Fibroblast of gingiva (primary cell): ENCODE results near the gene CENPC.
A peak's percentile ranks its signal among the peaks of the same experiment; 100 is the strongest.
"Not testable (repeated sequence)": the region's sequence is repeated elsewhere in the genome, so short reads cannot be mapped to it uniquely, and the experiment has no call there.

Experiments used
- DNase-seq: peaks from one replicate; pipeline ENCODE4 v3.0.0-alpha.2; 2011; ENCODE audit warnings: low read depth

CENPC gene

DNA sequence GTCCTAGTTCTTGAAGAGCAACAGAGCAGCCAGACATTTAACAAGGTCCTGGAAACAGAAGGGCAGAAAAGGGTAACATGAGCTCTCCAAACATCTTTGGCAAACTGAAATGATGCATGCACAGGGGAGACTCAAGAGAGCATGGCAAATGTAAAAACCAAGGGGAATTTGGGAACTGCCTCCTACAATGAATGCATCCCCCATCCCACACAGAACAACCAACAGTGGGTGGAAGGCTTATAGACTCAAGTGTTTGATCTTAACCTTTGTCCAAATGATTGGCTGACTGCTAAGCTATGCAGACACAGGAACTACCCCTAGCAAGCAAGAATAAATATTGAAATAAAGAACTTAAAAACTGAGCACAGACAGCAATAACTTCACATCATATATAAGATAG, 74.4 kb downstream of the CENPC start:
- DNase-seq, result no peak

DNA sequence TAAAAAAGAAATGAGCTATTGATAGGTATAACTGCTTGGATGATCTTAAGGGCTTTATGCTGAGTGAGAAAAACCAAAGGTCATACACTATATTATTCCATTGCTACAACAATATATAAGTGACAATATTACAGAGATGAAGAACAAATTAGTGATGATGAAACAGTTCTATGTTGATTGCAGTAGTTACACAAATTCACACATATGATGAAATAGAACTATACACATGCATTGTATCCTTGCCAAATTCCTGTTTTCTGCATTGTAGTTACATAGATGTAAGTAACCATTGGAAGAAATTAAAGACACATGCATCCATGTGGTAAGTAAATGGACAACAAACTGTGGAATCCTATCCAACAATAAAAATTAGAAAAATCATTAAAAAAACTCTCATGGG, 76.5 kb downstream of the CENPC start:
- DNase-seq, result no peak

DNA sequence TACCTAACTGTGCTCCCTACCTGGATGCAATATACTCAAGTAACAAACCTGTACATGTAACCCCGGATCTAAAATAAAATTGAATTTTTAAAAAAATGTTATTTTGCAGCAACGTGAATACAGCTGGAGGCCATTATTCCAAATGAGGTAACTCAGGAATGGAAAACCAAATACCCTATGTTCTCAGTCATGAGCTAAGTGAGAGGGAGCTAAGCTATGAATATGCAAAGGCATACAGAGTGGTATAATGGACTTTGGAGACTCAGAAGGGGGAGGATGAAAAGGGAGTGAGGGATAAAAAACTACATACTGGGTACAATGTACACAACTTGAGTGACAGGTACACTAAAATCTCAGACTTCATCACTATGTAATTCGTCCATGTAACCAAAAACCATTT, 78.6 kb downstream of the CENPC start:
- no peak for DNase-seq

DNA sequence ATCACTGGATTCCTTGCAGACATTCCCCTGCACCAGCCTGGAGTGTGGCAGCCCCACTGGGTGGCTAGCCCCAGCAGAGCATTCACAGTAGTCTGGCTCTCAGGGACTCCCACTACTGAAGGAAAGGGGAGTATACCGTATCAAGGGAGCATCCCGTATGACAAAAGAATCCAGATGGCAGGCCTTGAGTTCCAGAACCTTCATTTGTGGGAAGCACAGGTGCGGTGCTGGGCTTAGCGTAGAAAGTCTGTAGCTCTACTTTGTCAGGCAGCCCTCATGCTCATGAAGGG, 79.6 kb downstream of the CENPC start:
- DNase-seq, result no peak

DNA sequence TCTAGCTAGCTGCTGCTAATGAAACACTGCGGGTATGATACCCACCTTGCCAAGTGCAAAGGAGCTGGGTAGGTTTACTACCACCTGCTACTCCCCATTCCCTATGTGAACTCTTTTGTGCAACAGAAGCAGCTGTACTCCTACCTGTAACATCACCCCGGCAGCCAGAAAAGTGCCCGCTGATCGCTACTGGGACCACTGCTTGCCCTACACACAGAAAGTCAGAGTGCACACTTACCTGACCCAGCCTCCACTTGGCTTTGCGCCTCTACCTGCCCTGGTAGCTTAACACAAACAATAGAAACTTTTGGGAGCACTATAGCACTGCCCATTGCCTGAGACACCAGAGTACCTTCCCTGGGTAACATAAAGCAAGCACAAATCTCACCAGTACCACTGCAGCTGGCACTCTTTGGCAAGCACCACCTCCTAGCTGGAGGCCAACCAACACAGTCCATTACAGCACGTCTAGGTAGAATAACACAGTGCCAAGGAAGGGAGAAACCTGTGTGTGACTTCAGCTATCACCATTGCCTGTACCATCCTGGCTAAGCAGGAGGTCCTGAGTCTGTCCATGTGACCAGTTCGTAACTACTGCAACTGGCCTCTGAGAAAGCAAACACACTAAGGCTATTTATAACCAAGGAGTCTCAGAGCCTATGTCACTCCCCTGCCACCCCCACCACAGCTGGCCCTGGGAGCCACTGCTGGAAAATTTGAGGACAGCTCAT, 80.1 kb downstream of the CENPC start:
- DNase-seq, result no peak

DNA sequence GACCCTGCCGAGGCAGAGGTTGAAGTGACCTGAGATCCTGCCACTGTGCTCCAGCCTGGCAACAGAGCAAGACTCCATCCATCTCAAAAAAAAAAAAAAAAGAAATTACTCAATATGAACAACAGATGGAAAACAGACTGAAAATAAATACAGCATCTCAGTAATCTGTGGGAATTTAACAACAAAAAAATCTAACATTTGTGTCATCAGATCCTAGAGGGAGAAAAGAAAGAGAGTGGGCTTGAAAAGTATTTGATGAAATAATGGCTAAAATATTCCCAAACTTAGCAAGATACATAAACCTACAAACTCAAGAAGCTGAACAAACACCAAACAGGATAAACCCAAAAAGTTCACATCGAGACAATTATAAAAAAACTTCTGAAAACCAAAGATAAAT, 84.7 kb downstream of the CENPC start:
- DNase-seq, result no peak

DNA sequence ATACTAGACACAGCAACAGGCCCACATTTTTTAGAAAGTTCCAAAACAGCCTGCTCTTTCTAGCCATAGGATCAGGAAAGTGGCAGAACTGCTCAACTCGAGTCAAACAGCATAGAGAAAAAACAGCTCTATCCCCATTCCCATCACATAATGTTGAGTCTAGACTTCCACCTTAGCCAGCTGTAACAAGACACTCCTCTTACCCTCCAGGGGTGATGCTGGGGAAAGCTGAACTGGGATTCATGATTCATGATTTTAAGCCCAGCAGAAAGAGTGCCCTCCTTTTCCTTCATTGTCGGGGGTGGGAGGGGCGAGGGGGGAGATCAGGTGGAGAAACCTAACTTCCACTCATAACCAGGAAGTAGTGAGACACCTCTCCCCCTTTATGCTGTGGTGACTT, 86.1 kb downstream of the CENPC start:
- no peak for DNase-seq

DNA sequence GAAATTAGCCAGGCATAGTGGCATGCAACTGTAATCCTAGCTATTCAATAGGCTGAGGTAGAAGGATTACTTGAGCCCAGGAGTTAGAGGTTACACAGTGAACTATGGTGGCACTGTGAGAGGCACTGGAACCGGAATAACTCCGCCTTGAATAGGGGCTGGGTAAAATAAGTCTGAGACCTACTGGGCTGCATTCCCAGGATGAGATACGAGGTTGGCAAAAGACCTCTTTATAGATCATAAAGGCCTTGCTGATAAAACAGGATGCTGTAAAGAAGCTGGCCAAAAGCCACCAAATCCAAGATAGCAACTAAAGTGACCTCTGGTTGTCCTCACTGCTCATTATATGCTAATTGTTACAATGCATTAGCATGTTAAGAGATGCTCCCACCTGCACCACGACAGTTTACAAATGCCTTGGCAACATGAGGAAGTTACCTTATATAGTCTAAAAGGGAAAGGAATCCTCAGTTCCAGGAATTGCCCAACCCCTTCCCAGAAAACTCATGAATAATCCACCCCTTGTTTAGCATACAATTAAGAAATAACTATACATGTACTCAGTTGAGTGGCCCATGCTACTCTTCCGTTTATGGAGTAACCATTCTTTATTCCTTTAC, 88.6 kb downstream of the CENPC start:
- no peak for DNase-seq

DNA sequence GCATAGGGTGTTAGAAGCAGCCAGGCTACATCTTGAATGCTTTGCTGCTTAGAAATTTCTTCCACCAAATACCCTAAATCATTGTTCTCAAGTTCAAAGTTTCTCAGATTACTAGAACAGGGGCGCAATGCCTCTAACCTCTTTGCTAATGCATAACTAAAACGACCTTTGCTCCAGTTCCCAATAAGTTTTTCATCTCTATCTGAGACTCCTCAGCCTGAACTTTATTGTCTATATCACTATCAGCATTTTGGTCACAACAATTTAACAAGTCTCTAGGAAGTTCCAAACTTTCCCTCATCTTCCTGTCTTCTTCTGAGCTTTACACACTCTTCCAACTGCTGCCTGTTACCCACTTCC, 92.5 kb downstream of the CENPC start:
- DNase-seq, result not testable (repeated sequence)

DNA sequence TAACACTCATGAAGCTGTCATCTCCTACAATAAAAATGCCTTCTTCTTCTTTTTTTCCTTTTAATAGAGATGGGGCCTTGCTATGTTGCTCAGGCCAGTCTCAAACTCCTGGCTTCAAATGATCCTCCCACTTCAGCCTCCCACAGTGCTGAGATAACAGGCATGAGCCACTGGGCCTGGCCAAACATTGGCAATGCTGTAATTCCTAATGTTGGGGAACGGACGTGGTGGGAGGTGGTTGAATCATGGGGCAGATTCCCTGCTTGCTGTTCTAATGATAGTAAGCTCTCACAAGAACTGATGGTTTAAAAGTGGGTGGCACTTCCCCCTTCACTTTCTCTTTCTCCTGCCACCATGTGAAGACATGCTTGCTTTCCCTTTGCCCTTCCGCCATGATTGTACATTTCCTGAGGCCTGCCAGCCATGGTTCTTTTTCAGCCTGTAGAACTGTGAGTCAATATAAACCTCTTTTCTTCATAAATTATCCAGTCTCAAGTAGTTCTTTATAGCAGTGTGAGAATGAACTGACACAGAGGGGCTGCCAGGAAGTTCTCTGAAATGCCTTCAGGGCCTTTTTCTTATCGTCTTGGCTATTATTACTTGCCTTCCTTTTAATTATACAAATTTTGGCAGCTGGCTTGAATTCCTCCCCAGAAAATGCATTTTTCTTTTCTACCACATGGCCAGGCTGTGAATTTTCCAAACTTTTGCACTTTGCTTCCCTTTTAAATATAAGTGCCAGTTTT, 93.0 kb downstream of the CENPC start:
- no peak for DNase-seq

DNA sequence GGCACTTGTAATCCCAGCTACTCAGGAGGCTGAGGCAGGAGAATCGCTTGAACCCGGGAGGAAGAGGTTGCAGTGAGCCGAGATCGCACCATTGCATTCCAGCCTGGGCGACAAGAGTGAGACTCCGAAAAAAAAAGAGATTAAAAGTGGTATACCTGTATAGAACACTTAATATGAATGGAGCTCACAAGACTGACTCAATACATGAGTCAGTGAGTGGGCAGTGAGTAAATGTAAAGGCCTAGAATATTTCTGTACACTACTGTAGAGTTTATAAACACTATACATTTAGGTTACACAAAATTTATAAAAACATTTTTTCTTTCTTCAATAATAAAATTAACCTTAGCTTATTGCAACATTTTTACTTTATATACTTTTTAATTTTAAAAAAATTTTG, 93.8 kb downstream of the CENPC start:
- DNase-seq, result no peak

DNA sequence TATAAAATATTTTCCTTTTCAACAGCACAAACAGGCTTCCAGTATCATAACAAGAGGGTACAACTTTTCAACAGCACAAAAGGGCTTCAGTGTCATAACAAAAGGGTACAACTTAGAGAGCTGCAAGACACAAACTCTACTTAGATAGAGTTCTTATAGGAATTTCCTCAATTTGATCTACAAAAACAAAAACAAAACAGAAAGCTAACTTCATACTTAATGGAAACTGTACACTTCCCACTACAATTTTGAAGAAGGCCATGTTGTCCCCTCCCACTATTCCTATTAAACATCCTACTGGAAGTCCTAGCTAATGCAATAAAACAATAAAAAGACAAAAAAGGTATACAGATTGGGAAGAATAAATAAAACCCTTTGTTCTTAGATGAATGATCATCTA, 96.7 kb downstream of the CENPC start:
- no peak for DNase-seq

DNA sequence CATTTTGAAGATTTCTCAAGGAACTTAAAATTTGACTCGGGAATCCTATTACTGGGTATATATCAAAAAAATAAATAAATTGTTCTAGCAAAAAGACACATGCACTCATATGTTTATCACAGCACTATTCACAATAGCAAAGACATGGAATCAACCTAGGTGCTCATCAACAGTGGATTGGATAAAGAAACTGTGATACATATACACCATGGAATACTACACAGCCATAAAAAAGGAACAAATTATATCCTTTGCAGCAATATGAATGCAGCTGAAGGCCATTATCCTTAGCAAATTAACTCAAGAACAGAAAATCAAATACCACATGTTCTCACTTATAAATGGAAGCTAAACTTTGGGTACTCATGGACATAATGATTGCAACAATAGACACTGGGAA, 97.4 kb downstream of the CENPC start:
- DNase-seq, result no peak

DNA sequence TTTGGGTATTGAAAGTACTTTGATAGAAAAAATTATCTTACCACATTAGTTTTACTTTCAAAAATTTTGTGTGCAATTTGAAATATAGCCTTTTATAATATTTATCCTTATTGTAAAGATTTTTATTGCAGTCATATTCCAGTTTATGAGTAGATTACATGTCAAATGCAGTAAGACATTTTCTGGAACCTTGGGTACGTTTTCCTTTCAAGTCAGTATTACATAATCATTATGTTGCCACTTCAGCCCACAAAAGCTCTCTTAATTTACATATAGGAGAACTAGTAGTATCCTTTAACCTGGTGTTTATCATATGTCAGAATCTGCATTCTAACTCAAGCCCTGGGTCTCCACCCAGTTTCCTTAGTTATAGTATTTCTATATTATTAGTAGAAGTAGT, 98.5 kb downstream of the CENPC start:
- DNase-seq, result no peak

DNA sequence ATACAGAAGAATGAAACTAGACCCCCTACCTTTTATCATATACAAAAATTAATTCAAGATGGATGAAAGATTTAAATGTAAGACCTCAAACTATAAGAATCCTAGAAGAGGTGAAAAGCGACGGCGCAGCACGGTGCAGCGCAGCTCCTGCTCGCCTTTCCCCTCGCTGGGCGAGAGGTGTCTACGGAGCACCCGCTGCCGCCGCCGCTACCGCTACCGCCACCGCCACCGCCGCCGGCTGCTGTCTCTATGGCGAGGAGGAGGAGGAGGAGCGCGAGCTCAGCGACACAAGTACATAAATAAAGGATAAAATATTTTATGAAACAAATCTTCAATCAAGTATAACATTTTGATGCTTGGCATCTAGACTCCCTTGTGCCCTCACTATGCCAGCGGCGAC, 99.4 kb downstream of the CENPC start:
- DNase-seq, result not testable (repeated sequence)

DNA sequence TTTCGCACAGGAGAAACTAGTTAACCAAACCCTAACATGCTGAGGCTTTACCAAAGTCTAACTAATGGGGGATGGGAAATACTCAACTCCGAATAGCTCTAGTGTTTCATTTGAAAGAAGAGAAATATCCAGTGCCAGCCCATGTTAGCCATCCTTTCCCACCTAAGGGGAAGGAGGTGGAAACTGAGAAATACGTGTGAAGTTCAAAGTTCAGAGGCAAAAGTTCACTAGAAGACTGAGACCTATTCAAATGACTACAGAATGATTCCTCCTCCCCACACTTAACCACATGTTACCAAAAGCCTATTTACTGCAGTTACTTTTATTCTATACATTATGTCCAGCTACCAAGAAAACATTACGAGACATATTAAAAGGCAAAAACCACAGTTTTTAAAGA, 106.3 kb downstream of the CENPC start:
- no peak for DNase-seq

DNA sequence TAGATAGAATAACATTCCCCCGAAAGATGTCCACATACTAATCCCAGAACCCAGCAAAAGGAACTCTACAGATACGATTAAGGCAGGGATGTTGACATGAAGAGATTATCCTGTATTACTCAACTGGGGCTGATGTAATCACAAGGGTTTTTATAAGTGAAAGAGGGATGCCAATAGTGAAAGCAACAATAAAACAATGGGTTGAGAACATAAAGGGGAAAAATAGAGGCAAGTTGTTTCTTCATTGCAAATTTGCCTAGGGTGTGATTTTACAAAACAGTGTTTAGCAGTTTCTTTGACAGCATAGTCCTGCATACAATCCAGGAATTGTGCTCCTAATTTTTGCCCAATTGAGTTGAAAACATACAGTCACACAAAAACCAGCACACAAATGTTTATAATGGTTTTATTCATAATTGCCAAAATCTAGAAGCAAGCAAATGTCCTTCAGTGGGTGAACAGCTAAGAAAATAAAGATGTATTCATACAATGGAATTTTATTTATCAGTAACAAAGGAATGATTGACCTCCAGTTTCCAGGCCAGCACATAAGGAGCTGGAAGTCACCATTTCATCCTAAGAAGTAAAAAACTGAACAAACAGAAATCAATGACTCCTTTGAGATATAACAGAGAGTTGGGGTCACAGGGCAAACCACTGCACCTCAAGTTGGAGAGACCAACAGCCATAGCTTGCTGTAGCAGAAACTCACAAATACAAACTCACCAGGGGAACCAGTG, 107.2 kb downstream of the CENPC start:
- DNase-seq, result peak; percentile 50

DNA sequence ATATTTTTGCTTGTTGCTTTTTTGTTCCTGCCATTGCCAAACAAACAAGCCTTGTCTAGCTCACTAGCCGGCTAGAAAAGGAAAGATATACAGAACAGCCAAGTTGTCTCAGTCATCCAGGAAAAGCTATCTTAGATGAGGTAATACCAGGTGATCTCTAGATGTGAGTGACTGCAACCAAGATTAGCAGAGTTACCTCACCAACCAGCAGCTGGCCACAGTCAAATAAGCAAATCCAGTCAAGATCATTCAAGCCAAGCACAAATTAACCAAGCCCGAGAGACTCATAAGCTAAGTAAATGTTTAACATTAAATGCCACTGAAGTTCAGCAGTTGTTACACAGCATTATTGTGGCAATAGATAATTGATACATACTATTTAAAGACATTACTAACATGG, 108.6 kb downstream of the CENPC start:
- DNase-seq, result no peak

DNA sequence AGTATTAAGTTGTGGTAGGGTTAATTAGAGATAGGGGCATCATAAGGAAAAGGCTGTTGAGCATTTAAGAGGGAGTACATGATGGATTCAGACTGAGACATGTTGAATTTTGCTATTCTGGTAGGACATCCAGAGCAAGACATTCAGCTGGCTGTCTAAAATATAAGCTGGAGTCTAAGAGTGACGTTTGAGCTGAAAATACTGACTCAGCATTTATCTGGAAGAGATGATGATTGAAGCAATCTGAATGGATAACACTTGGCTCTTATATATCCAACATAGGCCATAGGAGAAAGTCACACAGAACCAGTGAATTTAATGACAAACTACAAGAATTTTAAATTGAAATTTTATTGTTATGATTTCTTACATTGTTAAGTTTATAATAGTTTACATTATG, 114.3 kb downstream of the CENPC start:
- no peak for DNase-seq

DNA sequence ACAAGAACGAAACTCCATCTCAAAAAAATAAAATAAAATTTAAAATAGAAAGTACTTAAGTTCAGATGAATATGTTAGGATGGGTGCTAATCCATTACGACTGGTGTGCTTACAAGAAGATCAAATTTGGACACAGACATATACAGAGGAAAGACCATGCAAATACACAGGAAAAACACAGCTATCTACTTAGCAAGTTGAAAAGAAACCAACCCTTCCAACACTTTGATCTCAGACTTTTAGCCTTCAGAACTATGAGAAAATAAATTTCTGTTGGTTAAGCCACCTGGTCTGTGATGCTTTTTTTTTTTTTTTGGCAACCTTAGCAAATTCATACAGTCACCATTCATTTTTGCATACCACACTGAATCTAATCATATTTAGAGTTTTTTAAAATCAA, 116.5 kb downstream of the CENPC start:
- DNase-seq, result no peak
